Activated gamma-delta T cell treated with anti-CD3 and anti-CD28 coated beads, Interleukin-2, amount 50 U/mL, for 16 hours (primary cell): ENCODE results near the gene MVB12A.

Source experiments
- DNase-seq: peaks from one replicate; pipeline ENCODE4 v3.0.0-alpha.2; 2020; ENCODE audit warnings: low read depth

The MVB12A gene

DNA sequence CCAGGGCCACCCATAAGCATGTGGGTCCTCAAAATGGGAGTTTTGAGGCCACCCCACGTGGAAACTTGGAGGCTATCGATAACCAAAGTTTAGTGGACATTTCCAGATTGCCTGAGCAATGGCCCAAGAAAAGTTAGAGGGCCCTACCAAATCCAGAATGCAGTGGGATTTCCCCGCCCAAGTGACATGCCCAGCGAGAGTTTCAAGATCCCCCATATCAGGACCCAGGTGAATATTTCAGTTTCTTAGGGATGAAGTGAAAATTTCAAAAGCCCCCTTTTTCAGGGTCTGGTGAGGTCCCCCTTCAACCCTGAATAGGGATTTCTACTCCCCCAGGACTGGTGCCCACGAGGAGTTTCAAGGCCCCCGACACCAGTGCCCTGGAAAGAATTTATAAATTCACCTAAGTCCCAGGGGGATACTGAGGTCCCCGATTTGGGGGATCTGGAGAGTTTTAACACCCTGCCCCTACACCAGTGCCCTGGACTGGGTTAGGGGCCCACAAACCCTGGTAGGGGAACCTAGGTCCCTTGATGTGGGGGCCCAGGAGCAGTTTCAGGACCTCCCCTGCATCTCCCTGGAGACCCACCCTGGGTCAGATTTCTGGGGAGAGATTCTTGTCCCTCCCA, 15.1 kb upstream of the MVB12A start:
- DNase-seq, result no peak

DNA sequence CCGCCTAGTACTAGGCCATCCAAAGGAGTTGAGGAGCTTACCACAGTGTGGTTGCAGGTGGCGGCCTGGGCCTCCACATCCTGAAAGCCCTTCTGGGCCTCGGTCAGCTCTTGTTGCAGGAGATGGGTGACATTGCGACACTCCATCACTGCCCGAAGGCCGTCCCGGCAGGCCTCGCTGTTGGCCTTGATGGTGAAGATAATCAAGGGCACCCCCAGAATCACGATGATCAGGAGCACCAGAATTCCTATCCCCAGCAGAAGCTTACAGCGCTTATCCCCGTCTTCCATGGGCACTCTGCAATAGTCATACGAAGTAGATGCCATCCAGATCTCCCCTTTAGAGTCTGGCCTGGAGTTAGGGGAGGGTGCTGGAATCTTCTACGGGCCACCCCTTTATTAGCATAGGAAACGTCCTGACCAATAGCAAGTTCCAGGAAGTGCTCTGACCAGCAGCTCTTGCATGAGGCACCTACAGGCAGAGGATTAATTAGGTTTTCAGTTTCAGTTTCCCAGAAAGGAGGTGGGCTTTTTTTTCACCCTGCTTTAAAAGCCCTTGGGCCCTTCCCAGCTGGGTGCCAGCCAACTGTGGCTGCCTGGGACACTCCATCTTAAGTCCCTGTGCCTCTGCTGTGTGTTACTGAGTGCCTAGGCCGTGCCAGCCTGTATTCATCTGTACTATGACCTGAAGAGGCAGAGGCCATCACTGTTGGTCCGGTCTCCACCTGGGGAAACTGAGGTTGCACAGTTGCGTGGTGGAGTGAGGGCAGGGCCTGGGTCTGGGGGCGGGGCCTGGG, 14.4 kb upstream of the MVB12A start, which contains the start of gene BST2:
TSS of gene BST2 (minus strand) at position 381 of the 796 bp plus-strand sequence. CDS start at position 326, 55 bp downstream.
- DNase-seq, result peak; percentile 33

DNA sequence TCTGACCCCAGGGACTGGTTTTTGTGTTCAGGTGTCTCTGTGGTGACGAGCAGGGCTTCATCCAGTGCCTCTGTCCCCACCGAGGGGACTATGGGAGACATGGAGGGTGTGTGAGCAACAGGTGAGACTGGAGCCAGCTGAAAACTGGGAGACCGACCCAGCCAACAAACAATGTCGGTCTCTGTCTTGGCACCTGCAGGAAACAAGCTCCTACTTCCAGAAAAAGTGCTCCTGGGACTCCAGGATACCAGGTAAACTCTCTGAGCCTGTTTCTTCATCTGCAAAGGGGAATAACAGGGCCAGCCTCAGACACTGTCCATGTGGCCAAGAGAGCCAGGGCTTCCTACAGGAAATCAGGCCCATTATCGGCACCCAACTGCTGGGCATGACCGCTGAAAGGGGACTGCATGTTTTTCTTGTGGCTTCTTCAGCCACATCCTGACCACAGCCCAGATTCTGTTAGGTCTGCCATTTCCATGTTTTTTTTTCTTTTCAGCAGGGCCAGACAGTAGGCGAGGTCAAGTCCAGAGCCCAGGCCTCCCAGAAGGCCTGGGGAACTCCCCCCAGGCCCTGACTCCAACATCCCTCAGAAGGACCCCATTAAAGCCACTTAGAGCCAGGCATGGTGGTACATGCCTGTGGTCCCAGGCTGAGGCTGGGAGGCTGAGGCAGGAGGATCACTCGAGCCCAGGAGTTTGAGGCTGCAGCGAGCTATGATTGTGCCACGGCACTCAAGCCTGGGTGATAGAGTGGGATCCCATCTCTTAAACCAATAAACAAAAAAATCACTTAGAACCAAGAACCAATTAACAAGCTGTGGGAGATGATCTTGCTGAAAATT, 13.6 kb upstream of the MVB12A start:
- no peak for DNase-seq

DNA sequence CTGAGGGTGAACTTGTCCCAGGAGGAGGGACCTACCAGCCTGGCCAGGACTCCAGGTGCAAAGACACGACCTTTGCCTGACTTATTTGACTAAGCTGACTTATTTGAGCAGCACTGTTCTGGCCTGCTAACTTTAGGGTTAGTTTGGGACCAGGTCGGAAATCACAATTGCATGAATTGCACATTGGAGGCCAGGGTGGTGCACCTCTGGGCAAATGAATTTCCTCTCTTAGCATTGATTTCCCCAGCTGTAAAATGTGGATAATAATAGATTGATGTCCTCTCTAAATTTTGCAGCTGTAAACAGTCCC, 13.0 kb upstream of the MVB12A start:
- DNase-seq, result no peak

DNA sequence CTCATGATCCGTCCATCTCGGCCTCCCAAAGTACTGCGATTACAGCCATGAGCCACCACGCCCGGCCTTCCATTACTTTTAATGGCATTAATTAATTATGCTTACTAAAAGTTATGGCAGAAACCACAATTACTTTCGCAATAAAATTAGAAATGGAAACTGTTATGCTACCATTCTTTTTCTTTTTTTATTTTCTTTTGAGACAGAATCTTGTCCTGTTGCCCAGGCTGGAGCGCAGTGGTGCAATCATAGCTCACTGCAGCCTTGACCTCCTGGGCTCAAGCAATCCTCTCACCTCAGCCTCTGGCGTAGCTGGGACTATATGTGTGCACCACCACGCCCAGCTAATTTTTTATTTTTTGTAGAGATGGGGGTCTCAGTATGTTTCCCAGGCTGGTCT, 9.9 kb upstream of the MVB12A start:
- no peak for DNase-seq

DNA sequence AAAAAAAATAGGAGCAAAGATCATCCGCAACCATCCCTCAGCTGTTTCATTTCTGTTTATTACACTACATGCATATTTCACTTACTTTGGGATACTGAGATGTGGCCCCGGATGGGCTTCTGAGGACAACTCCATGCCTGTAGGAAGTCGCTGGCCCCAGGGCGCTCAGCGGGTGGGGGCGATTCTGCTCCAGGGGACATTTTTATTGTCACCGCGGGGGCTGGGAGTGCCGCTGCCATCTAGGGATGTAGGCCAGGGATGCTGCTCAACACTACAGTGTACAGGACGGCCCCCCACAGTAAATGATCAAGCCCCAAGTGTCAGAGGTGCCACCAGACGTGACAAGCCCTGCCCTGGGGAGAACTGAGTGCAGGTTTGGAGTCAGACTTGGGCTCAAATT, 8.0 kb upstream of the MVB12A start:
- no peak for DNase-seq

DNA sequence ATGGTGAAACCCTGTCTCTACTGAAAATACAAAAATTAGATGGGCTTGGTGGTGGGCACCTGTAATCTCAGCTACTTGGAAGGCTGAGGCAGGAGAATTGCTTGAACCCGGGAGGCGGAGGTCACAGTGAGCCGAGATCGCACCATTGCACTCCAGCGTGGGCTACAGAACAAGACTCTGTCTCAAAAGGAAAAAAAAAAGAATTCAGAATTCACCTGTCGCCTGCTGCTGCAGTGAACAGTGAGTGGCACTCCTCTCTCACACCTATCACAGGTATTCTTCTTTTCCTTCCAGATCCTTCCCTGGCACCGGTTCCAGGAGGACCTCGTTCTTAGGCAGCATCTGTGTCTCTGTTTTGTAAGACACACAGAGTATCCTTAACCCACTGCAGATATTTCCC, 5.8 kb upstream of the MVB12A start:
- no peak for DNase-seq

DNA sequence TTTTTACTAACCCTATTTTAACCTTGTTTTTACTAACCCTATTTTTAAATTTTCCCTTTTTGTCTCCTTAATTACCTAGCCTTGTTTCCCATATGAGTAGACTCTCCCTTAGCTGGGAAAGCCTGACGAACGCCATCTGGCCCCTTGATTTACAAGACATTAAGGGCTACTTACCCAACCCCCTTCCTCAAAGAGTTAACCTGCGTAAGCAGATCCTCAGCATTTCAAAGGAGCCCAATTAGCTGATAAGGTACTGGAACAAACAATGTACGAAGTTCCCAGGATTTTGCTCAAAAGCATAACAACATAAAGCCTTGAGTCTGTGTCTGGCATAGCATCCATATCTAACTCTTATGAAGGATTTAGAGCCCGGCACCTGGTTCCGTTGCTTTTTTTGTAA, 4.7 kb upstream of the MVB12A start:
- no peak for DNase-seq

DNA sequence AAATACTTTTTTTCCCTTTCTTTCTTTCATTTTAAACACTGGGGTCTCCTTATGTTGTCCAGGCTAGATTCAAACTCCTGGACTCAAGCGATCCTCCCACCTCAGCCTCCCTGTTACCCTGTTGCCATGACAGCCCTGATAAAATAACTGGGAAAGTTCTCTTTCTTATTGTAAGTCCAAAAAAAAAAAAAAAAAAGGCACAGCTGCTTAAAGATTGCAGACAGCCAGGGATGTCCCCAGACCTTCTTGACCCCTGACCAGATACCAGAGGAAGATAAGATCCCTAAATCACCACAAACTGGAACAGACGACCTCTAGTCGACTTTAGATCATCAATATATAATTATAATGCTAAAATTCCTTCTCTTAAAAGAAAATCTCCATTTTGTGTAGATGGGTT, 1.1 kb upstream of the MVB12A start:
- DNase-seq, result no peak

DNA sequence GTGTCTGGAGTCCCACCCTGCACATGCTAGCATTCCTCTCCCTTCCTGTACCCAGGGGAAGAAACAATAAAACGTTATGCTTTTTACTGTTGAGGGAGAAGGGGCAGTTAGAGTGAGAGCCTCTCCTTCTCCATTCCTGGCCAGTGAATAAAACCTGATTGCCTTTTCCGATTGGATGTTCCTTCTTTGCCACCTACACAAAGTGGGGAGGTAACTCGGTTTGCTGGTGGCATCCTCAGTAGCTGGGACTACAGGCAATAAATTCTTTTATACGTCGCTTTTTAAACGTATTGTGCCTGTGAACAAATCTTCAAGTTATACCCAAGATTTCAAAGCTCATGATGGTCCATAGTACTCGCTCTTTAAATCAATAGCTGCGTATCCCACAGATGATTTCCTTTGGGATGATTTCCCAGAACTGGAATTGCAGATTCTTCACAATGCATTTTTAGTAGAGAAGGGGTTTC, 660 bp upstream of the MVB12A start:
- DNase-seq, result no peak

DNA sequence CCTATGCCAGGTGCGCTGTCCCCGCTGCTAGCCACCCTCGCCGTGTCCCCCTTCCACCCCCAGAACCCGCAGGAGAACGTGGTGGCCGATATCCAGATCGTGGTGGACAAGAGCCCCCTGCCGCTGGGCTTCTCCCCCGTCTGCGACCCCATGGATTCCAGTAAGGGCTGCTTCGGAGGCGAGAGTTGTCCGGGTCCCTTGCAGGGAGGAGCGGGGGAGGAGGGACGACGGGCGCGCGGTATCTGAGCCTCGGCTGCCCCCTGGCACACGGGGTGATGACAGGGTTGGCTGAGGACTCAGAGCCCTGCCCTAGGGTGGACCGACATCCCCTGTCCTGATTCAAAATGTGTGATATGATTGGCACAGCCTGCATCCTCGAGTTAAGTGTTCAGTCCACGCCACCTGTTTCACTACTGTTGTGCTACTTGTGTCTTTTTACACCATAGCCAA, 653 bp downstream of the MVB12A start:
- no peak for DNase-seq

DNA sequence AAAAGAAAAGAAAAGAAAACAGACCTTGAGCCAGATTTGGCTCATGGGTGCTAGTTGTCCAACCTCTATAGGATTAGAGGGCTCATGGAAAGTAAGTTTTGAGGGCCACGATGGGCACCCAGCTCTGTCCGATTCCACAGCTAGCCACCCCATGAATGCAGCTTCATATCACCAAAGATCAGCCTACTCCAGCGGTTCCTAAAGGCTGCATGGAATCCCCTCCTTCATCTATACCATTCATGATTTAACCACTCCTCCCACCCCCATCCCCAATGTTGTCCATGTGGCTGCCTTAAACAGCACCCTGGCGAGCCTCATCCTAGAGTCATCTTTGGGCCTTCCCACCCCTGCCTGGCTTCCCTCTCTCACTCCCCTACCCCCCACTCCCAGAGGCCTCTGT, 2.1 kb downstream of the MVB12A start:
- no peak for DNase-seq

DNA sequence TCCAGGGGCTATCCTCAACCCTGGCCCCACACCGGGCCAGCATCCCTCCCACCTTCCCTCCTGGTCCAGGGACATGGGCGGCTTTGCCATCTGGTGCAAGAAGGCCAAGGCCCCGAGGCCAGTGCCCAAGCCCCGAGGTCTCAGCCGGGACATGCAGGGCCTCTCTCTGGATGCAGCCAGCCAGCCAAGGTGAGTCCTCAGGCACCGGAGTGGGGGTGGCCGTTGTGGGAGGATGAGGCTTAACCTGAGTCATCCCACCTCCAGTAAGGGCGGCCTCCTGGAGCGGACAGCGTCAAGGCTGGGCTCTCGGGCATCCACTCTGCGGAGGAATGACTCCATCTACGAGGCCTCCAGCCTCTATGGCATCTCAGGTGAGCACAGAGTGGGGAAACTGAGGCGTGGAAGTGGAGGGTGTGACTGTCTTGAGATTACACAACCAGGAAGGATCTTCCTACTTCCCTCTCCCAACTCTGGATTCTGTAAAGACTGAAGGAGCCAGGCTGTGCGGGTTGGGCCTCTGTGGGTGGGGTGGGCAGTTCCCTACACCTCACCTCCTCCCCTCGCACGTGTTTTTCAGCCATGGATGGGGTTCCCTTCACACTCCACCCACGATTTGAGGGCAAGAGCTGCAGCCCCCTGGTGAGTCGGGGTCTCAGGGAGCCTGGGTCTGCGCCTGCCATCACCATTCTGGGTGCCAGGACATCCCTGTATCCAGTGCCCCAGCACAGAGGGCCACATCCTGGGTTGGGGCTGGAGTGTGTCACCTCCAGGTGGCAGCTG, 3.8 kb downstream of the MVB12A start:
- DNase-seq, result no peak

DNA sequence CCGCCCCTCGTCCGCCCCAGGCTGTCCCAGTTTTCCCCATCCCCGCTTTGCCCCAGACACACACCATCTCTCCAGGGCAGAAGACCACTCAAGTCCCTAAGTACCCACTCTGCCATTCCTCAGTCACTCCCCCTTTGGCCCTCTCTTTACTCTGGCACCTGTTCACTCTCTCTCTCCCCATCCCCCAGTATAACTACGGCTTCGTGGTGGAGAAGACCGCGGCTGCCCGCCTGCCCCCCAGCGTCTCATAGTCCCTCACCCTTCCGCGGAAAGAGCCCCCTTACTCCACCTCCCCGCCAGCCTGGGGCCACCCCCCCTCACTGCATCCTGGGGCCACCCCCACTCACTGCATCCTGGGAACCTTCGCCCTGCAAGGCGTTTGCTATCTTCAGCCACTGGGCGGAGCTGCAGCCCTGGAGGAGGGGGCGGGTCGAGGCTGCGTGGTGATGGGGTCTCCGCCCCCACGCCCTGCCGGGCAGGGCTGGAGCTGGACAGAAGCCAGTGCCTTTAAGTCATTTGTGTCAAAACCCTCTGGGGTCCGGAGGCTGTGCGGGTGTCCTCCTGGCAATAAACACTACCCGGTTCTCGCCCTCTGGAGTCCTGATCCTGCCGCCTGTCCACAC, 5.0 kb downstream of the MVB12A start:
- DNase-seq, result no peak

DNA sequence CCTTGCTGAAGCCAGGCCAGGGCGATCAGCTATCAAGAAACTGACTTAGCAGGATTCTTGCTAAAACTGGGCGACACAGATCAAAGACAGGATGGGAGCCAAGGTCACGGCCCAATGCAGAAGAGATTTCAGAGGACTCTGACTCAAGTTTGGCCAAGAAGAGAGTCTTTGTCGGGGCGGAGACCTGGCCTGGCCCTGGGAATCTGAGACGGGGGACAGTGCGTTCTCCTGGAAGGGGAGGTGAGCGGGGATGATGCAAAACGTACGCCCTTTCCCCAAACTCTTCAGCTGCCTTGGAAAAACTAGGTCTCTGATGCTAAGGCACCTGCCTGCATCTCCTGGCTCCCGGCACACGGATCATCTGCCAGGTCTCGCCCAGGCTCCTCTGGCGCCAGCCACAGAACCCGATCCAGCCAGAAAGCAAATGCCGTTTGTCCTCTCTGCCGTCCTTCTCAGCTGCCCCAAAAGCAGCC, 9.8 kb downstream of the MVB12A start:
- no peak for DNase-seq

DNA sequence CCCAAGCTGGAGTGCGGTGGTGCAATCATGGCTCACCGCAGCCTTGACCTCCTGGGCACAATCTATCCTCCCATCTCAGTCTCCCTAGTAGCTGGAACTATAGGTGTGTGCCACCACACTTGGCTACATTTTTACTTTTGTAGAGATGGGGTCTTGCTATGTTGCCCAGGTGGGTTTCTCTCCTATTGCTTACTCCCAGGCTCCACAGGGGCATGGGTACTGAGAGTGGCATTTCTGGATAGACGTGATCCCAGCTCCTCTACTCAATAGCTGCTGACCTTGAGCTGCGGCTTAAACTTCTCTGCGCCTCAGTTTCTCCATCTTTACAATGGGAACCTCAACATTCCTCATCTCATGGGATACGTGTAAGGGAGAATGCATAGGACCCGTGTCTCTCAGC, 11.6 kb downstream of the MVB12A start:
- DNase-seq, result no peak

DNA sequence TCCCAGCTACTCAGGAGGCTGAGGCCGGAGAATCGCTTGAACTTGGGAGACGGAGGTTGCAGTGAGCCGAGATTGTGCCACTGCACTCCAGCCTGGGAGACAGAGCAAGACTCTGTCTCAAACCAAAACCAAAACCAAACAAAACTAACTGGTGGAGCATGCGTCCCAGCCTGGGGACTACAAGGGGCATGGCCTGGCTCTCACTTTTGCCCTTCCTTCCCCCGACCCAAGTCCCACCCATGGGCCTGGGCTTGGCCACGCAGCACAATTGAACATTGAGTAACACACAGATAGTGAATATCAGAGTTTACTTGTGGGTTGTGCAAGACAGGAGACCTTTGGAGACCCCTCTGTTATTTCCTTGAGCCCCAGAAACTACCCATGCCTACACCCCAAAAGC, 15.4 kb downstream of the MVB12A start:
- DNase-seq, result no peak

DNA sequence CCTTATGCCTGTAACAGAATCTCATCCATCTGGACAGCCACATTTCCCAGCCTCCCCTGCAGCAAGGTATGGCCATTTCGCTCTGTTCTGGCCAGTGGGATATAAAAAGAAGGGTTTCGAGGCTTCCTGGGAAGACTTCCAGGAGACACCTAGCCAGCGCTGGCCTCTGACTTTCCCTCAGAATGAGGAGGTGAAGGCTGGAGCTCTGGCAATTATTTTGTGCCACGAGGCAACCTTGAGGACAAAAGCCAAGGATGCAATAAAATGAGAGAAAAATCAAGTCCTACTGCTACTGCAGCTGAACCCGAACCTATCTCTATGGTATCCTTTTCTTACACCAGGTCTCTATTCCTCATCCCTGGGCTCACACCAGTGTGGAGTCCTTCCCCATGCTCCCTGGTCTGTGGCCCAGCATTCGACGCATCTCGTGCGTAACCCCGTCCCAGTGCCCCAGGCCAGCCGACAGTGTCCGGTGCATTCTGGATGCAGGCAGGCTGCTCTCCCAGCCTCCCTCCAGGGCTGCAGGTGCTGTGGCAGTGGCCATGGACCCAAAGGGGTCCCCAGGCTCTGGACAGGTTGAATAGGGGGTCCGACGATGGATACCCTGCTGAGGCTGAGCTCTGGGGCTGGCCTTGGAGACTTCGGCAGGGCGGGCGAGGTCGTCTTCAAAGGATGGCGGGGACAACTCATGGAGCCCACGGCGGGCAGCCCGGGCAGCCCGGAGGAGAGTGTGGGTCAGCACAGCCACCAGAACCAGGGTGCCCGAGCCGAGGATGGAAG, 16.4 kb downstream of the MVB12A start:
- DNase-seq, result no peak

DNA sequence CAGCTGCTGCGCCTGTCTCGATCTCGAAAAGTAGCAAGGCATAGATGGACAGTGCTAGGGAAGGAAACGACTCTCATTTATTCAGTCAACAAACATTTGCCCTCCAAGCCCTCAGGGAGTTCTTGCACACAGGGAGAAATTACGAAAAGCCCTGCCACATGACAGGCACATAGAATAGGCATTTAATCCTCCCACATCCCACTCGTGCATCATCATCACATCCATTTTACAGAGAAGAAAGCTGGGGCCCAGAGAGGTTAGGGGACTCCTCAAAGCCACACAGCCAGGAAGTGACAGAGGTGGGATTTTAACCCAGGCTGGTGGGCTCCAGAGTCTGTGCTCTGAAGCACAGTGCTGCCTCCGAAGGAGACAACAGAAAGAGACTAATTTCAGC, 17.0 kb downstream of the MVB12A start:
- no peak for DNase-seq

DNA sequence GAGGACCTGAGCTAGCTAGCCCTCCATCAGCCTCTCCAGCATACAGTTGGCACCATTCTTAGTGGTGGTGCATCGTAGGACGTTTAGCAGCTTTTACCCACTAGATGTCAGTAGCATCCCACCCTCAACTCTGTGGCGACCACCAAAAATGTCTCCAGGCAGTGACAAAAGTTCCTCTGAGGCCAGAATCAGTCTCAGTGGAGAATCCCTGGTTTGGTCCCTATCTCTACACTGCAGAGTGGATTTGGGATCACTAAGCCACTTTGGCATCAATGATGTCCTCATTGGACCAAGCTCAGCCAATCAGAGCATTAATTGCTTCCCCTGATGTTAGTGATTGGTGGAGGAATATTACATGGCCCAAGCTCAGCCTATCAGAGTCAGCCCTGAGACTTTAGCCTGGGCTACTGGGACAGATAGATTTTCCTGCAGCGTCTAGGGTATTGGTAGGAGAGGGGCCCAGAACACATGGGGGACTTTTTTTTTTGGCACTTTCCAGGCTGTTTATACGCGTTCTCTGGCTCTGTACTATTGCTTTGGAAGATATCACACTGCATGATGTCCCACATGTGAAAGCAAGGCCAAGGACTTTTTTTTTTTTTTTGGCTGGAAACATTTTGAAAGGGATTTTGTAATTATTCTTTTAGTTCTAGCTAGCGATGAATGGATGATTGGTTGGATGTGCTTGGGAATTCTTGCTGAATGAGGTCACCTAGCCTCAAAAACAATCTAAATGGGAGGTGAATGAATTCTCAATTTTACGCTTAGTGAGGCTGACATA, 21.6 kb downstream of the MVB12A start:
- no peak for DNase-seq
